OCI-LY7 (cell line): Measurements from ENCODE around the gene BRIP1. TPM values are rescaled to one million over a fixed set of nuclear protein-coding genes. Genes with fewer than 3 reads are reported as not detected.
A peak's percentile ranks its signal among the peaks of the same experiment; 100 is the strongest.

Experiments used
- BruUV-seq: library from RNA; stranded (reverse); fragments of 400-500 nt; replicated peaks from 2 replicates; lab custom pipeline; 2021; lab: Mats Ljungman, UMichigan
- CTCF ChIA-PET: fragments of 300-600 bp; sonication (Branson Sonifier 250); formaldehyde crosslinking; loops from one replicate; lab custom pipeline; 2022; ENCODE audit warnings: antibody characterized with exemption; ENCODE audit not compliant: unreplicated experiment; lab: Charles Lee
- POLR2A ChIA-PET: fragments of 300-600 bp; sonication (Branson Sonifier 250); formaldehyde crosslinking; loops from one replicate; lab custom pipeline; 2022; ENCODE audit warnings: antibody characterized with exemption; lab: Charles Lee
- DNase-seq: peaks from one replicate; pipeline ENCODE4 v3.0.0-alpha.2; 2015; ENCODE audit warnings: low spot score
- H2AFZ ChIP-seq: fragments of 200-600 bp; sonication (generic), shearing (Covaris generic); 2 replicates; pipeline ENCODE4 v1.6.1; 2014; ENCODE audit warnings: mild to moderate bottlenecking, antibody characterized with exemption, low read length, moderate library complexity
- H3K27ac ChIP-seq: fragments of 200-600 bp; sonication (generic); 2 replicates; pipeline ENCODE4 v1.5.1; 2014; ENCODE audit warnings: mixed run types, low read depth, mild to moderate bottlenecking, moderate library complexity, low read length, inconsistent platforms; ENCODE audit not compliant: poor library complexity, severe bottlenecking
- H3K36me3 ChIP-seq: fragments of 200-600 bp; sonication (generic); 2 replicates; pipeline ENCODE4 v1.6.1; 2014; ENCODE audit warnings: mild to moderate bottlenecking, antibody characterized with exemption, low read length, moderate library complexity, mixed read lengths; ENCODE audit not compliant: insufficient read depth
- H3K4me1 ChIP-seq: fragments of 200-600 bp; sonication (generic); 2 replicates; pipeline ENCODE4 v1.5.1; 2014; ENCODE audit warnings: mild to moderate bottlenecking, low read length; ENCODE audit not compliant: insufficient read depth, poor library complexity, severe bottlenecking
- H3K4me2 ChIP-seq: fragments of 200-600 bp; sonication (generic); 2 replicates; pipeline ENCODE4 v1.6.1; 2014; ENCODE audit warnings: mild to moderate bottlenecking, low read length
- H3K4me3 ChIP-seq: fragments of 200-600 bp; sonication (generic); 2 replicates; pipeline ENCODE4 v1.5.1; 2014; ENCODE audit warnings: mild to moderate bottlenecking, low read depth, low read length; ENCODE audit not compliant: poor library complexity, severe bottlenecking
- H3K79me2 ChIP-seq: fragments of 200-600 bp; sonication (generic); 2 replicates; pipeline ENCODE4 v1.6.1; 2016; ENCODE audit warnings: low read depth, mild to moderate bottlenecking, low read length, moderate library complexity, mixed read lengths; ENCODE audit not compliant: insufficient read depth
- H3K9me2 ChIP-seq: fragments of 200-600 bp; sonication (generic); 2 replicates; pipeline ENCODE4 v1.6.1; 2016; ENCODE audit warnings: mild to moderate bottlenecking, low read length, mixed read lengths; ENCODE audit not compliant: insufficient read depth
- H3K9me3 ChIP-seq: fragments of 200-600 bp; sonication (generic); 2 replicates; pipeline ENCODE4 v1.6.1; 2014; ENCODE audit warnings: mild to moderate bottlenecking, mixed run types, low read length, mixed read lengths
- H4K20me1 ChIP-seq: fragments of 200-600 bp; sonication (generic); 2 replicates; pipeline ENCODE4 v1.6.1; 2014; ENCODE audit warnings: mild to moderate bottlenecking, antibody characterized with exemption, low read length, moderate library complexity, mixed read lengths; ENCODE audit not compliant: insufficient read depth
- CTCF ChIP-seq: fragments of 200-600 bp; sonication (generic); conservative IDR thresholded peaks from 2 replicates; pipeline ENCODE4 v1.5.1; 2014; ENCODE audit warnings: mild to moderate bottlenecking, antibody characterized with exemption, low read length, moderate library complexity, mixed read lengths
- EZH2phosphoT487 ChIP-seq: fragments of 200-600 bp; sonication (generic); IDR thresholded peaks from 2 replicates; pipeline ENCODE4 v1.6.1; 2018; ENCODE audit warnings: low read depth, borderline replicate concordance, mild to moderate bottlenecking, mixed run types, antibody characterized with exemption, low read length, moderate library complexity, mixed read lengths
- intact Hi-C: fragments of 100-400 bp; cut with micrococcal nuclease; formaldehyde crosslinking; loops from one replicate; pipeline ENCODE4 v1.10.0; 2022; ENCODE audit not compliant: unreplicated experiment
- total RNA-seq, 2 experiments: library from RNA; depleted of rRNA in 1 of 2; stranded (reverse); fragments of >200 nt in 1 of 2; shearing (Covaris generic) in 1 of 2; gene quantifications; 2 replicates each; pipeline ENCODE4 v1.2.3, GENCODE V29; 2014 to 2022

Gene BRIP1
- total RNA-seq, 2 experiments from 2014 or later: 32.5 to 33.8 TPM

DNA sequence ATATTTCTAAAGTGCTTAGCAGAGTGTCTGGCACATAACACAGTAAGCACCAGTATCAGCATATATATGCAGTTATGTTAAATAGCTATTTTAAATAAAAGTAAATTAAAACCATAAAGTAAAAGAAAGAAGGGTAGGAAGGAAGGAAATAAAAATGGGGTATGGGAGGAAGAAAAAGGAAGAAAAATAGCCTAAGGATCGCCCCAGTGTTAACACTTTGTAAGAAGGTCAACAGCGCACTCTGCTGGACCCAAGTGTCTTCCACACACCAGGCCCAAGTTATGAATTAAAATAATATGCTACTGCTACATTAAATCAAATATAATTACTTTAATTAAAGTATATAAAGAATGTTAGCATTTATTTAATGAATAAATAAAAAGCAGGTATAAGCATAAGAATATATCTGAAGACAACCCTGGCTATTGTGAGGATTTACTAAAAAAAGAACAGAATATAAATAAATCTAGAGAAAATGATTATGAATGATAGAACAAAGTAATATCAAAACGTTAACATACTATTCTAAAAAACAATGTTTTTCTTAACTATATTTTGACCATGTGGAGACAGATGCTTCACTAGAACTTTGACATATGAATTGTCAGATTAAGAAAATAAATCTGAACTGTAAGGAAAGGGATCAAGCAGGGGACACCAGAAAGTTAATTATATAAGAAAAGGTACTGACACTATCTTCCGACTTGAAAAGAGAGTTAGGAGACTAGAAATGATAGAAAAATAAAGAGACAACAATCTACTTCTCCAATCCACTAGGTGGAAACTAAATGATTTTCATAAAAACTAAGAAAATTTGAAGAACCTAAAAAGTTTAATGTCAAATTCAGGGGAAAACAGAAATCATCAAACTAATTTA lies 25.9 kb downstream of the BRIP1 start:
- BruUV-seq: no TSS peak
- peak; percentile 76 for DNase-seq
- no peaks in the 10 kb centered on the region for H3K4me1 ChIP-seq
- no peaks in the 10 kb centered on the region for H3K9me2 ChIP-seq
- no peaks in the 10 kb centered on the region for H4K20me1 ChIP-seq
- H3K36me3 ChIP-seq: peaks cover 73% of the 10 kb centered on the region
- H2AFZ ChIP-seq: no peak overlapping the region
- H3K9me3 ChIP-seq: no peaks in the 10 kb centered on the region
- ChIA-PET POLR2A (interaction anchor here (1.4 kb wide), 1 partner anchor 26 kb away, joined by 10 read pairs; the partner anchor contains the start of gene BRIP1), CTCF (no interaction called here)
- TF ChIP-seq CTCF (peak; percentile 94), EZH2phosphoT487 (no peak)
- no peak overlapping the region for H3K4me2 ChIP-seq
- intact Hi-C loops: loop anchor here (1.0 kb wide), 2 partner anchors 201 to 420 kb away; no protein-coding TSS in a partner anchor
- no peak overlapping the region for H3K27ac ChIP-seq
- no peaks in the 10 kb centered on the region for H3K79me2 ChIP-seq
- H3K4me3 ChIP-seq: no peak overlapping the region

DNA sequence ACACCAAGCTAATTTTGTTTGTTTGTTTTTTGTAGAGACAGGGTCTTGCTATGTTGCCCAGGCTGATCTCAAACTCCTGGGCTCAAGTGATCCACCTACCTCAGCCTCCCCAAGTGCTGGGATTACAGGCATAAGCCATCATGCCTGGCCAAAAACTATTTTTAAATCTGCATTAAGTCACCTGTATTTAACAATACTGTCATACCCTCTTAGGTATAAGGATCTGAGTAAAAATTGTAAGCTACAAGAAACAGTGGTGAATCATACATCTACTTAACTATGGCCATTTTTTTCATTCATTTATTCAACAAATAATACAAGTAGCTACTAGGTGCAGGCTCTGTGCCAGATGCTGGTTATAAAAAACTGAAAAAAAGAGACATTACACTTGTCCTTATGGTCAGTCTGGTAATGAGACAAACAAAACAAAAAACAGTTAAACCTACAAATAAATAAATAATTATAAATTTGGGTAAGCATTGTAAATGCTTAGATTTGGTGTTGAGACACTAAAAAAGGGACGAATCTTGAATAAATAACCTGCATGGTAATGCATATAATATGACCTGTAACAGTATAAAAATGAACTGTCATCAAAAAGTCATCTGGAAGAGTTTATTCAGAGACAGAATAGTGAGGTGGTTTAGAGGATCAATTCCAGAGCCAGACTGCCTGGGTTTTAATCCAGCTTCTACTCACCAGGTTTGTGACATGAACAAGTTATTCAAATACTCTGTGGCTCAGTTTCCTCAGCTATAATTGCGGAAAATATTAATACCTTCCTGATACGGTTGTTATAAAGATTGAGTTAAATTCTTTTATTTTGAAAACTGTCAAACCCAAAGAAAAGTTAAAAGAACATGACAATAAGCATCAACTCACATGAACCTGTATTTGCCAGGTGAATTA lies 26.8 kb downstream of the BRIP1 start:
- Histone ChIP-seq H3K4me3 (no peak overlapping the region), H4K20me1 (no peaks in the 10 kb centered on the region), H3K4me2 (no peak overlapping the region), H2AFZ (no peak overlapping the region), H3K36me3 (peaks cover 68% of the 10 kb centered on the region), H3K27ac (no peak overlapping the region), H3K9me3 (no peaks in the 10 kb centered on the region), H3K4me1 (no peaks in the 10 kb centered on the region), H3K79me2 (no peaks in the 10 kb centered on the region), H3K9me2 (no peaks in the 10 kb centered on the region)
- ChIA-PET POLR2A (interaction anchor here (0.6 to 1.4 kb wide), 2 partner anchors 19 to 26 kb away, joined by 6 to 10 read pairs; partner anchors contain the start of gene BRIP1), CTCF (no interaction called here)
- intact Hi-C loops: loop anchor here (1.0 kb wide), 2 partner anchors 200 to 419 kb away; no protein-coding TSS in a partner anchor
- no TSS peak for BruUV-seq
- DNase-seq: no peak
- TF ChIP-seq CTCF (no peak), EZH2phosphoT487 (no peak)
